ENCODE measurements around the gene ITGA6.

- TF ChIP-seq, protein P1, sequence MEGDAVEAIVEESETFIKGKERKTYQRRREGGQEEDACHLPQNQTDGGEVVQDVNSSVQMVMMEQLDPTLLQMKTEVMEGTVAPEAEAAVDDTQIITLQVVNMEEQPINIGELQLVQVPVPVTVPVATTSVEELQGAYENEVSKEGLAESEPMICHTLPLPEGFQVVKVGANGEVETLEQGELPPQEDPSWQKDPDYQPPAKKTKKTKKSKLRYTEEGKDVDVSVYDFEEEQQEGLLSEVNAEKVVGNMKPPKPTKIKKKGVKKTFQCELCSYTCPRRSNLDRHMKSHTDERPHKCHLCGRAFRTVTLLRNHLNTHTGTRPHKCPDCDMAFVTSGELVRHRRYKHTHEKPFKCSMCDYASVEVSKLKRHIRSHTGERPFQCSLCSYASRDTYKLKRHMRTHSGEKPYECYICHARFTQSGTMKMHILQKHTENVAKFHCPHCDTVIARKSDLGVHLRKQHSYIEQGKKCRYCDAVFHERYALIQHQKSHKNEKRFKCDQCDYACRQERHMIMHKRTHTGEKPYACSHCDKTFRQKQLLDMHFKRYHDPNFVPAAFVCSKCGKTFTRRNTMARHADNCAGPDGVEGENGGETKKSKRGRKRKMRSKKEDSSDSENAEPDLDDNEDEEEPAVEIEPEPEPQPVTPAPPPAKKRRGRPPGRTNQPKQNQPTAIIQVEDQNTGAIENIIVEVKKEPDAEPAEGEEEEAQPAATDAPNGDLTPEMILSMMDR (IDR thresholded peaks at IDR 0.05), result no peak
- TF ChIP-seq POLR2A (IDR thresholded peaks at IDR 0.05; ENCODE audit: low read depth), result no peak
- no peak for TF ChIP-seq POLR2AphosphoS5 (IDR thresholded peaks at IDR 0.05)
Observed at GRCh38 chr2:172472446-172473033, 45.2 kb downstream of the ITGA6 start.
